NK-92 treated with Interleukin-12 subunit alpha and Interleukin-12 subunit beta, amount 100 ng/mL, for 24 hours (cell line): ENCODE measurements around the gene KIFAP3.
A peak's percentile ranks its signal among the peaks of the same experiment; 100 is the strongest.
"Not testable (repeated sequence)": the region's sequence is repeated elsewhere in the genome, so short reads cannot be mapped to it uniquely, and the experiment has no call there.

Experiments used
- DNase-seq: peaks from one replicate; lab custom pipeline; 2025; lab: John Stamatoyannopoulos, UW

Gene KIFAP3

GRCh38 chr1:170074250-170075157, at the start of gene KIFAP3:
Gene KIFAP3 (minus strand): TSS chr1:170074695. CDS start chr1:170074467, 228 bp downstream.
- peak; percentile 98 for DNase-seq

- DNase-seq, result no peak
These were observed 47.9 kb upstream of the KIFAP3 start for GRCh38 chr1:170122366-170122765.

- DNase-seq, result no peak
These were observed 40.4 kb upstream of the KIFAP3 start for GRCh38 chr1:170114906-170115305.

GRCh38 chr1:170113140-170113539, 38.6 kb upstream of the KIFAP3 start:
- DNase-seq, result not testable (repeated sequence)

- DNase-seq, result no peak
These were observed 23.0 kb upstream of the KIFAP3 start for GRCh38 chr1:170097449-170097948.

- no peak for DNase-seq
These were observed 22.4 kb upstream of the KIFAP3 start for GRCh38 chr1:170096806-170097340.

- DNase-seq, result no peak
These were observed 21.7 kb upstream of the KIFAP3 start for GRCh38 chr1:170095976-170096748.

GRCh38 chr1:170094697-170095616, 20.5 kb upstream of the KIFAP3 start:
- DNase-seq, result not testable (repeated sequence)

- DNase-seq, result no peak
These were observed 12.0 kb upstream of the KIFAP3 start for GRCh38 chr1:170086399-170087032.

- DNase-seq, result no peak
These were observed 10.6 kb upstream of the KIFAP3 start for GRCh38 chr1:170085091-170085490.

- no peak for DNase-seq
These were observed 4.2 kb upstream of the KIFAP3 start for GRCh38 chr1:170078610-170079189.

- DNase-seq, result no peak
These were observed 3.4 kb upstream of the KIFAP3 start for GRCh38 chr1:170077926-170078325.

- DNase-seq, result not testable (repeated sequence)
These were observed 2.5 kb upstream of the KIFAP3 start for GRCh38 chr1:170076952-170077351.

GRCh38 chr1:170076199-170076598, 1.7 kb upstream of the KIFAP3 start:
- DNase-seq, result no peak

- no peak for DNase-seq
These were observed 691 bp upstream of the KIFAP3 start for GRCh38 chr1:170075186-170075585.

- DNase-seq, result no peak
These were observed 624 bp downstream of the KIFAP3 start for GRCh38 chr1:170073893-170074249.

- no peak for DNase-seq
These were observed 3.1 kb downstream of the KIFAP3 start for GRCh38 chr1:170071378-170071777.

GRCh38 chr1:170068923-170069322, 5.6 kb downstream of the KIFAP3 start:
- no peak for DNase-seq

GRCh38 chr1:170067253-170067819, 7.2 kb downstream of the KIFAP3 start:
- DNase-seq, result no peak

- no peak for DNase-seq
These were observed 9.7 kb downstream of the KIFAP3 start for GRCh38 chr1:170064821-170065220.
